T-cell (primary cell): Measurements from ENCODE around the gene SLC26A8. TPM values are rescaled to one million over a fixed set of nuclear protein-coding genes. Genes with fewer than 3 reads are reported as not detected.

Source experiments
- ATAC-seq, 4 experiments: fragments of 200-7000 bp in 3 of 4; fragments of 150-1000 bp in 1 of 4; cut with Tn5 transposase; replicated peaks in 1 of 4; 1 replicate in 3 of 4; 2 replicates in 1 of 4; pipeline ENCODE4 v1.10.0; 2021; ENCODE audit warnings: moderate library complexity in 3 of 4, mild to moderate bottlenecking in 2 of 4, moderate number of reproducible peaks in 1 of 4
- CTCF ChIA-PET, 2 donors: fragments of 300-600 bp; sonication (Branson Sonifier 250); formaldehyde crosslinking; loops; one replicate each; lab custom pipeline; 2022; ENCODE audit warnings: antibody characterized with exemption in 2 of 2; lab: Charles Lee
- POLR2A ChIA-PET, 2 donors: fragments of 300-600 bp; sonication (Branson Sonifier 250); formaldehyde crosslinking; loops; one replicate each; lab custom pipeline; 2022; ENCODE audit warnings: antibody characterized with exemption in 2 of 2; lab: Charles Lee
- DNase-seq, 35 experiments: peaks; one replicate each; pipeline versions ENCODE4 v3.0.0 to v3.0.0-alpha.2; 2013 to 2023
- H3K27ac ChIP-seq: one replicate; pipeline ENCODE4 v1.5.1; 2013; ENCODE audit warnings: low read length
- H3K27me3 ChIP-seq, 2 experiments: replicated peaks in 1 of 2; 1 replicate in 1 of 2; 2 replicates in 1 of 2; pipeline versions ENCODE4 v1.6.1 to v1.7.0; 2013; ENCODE audit warnings: low read length in 1 of 2, mixed read lengths in 1 of 2; ENCODE audit not compliant: control insufficient read depth in 2 of 2, insufficient read depth in 2 of 2; ENCODE audit errors: extremely low read depth in 1 of 2
- H3K36me3 ChIP-seq, 2 donors: 1 replicate in 1 of 2; 2 replicates in 1 of 2; pipeline versions ENCODE4 v1.6.1 to v1.7.0; 2013; ENCODE audit warnings: low read length in 1 of 2; ENCODE audit not compliant: control insufficient read depth in 2 of 2, insufficient read depth in 1 of 2; ENCODE audit errors: extremely low read depth in 1 of 2
- H3K4me1 ChIP-seq, 2 experiments: 1 replicate in 1 of 2; 2 replicates in 1 of 2; pipeline versions ENCODE4 v1.6.1 to v1.7.0; 2013; ENCODE audit warnings: low read length in 2 of 2, mixed read lengths in 1 of 2; ENCODE audit not compliant: insufficient read depth in 2 of 2, control insufficient read depth in 1 of 2; ENCODE audit errors: extremely low read depth in 1 of 2
- H3K4me3 ChIP-seq, 2 donors: 1 replicate in 1 of 2; 2 replicates in 1 of 2; pipeline versions ENCODE4 v1.5.1 to v1.7.0; 2013; ENCODE audit warnings: mild to moderate bottlenecking in 2 of 2, low read length in 1 of 2, moderate library complexity in 1 of 2; ENCODE audit not compliant: control insufficient read depth in 1 of 2; ENCODE audit errors: extremely low read depth in 1 of 2
- H3K9me3 ChIP-seq: 2 replicates; pipeline ENCODE4 v1.7.0; 2013
- H3K27ac Mint-ChIP-seq, 2 donors: one replicate each; pipeline ENCODE4 v1.8.0; 2020 to 2021; ENCODE audit warnings: mild to moderate bottlenecking in 2 of 2, mixed read lengths in 2 of 2
- H3K27me3 Mint-ChIP-seq, 2 donors: one replicate each; pipeline ENCODE4 v1.8.0; 2021 to 2022; ENCODE audit warnings: mixed read lengths in 2 of 2
- H3K36me3 Mint-ChIP-seq: one replicate; pipeline ENCODE4 v1.8.0; 2021; ENCODE audit warnings: mixed read lengths
- H3K4me1 Mint-ChIP-seq, 3 donors: one replicate each; pipeline ENCODE4 v1.8.0; 2020 to 2022; ENCODE audit warnings: mixed read lengths in 3 of 3, mild to moderate bottlenecking in 1 of 3
- H3K4me3 Mint-ChIP-seq, 3 donors: one replicate each; pipeline ENCODE4 v1.8.0; 2020 to 2022; ENCODE audit warnings: mild to moderate bottlenecking in 3 of 3, mixed read lengths in 3 of 3, moderate library complexity in 3 of 3
- H3K9me3 Mint-ChIP-seq, 3 donors: one replicate each; pipeline ENCODE4 v1.8.0; 2020 to 2022; ENCODE audit warnings: mixed read lengths in 3 of 3
- WGBS: methylation state at CpG from one replicate; pipeline ENCODE4 v1.1.5; 2013; ENCODE audit warnings: missing lambda C conversion rate; ENCODE audit not compliant: insufficient coverage; 5-methylcytosine and 5-hydroxymethylcytosine counted together
- total RNA-seq, 35 experiments: library from RNA in 6 of 35; stranded (reverse) in 6 of 35; fragments of 120-200 nt in 1 of 35; gene quantifications; one replicate each; pipeline versions ENCODE4 v1.2.1 to v1.2.4 and lab custom pipeline; 2013 to 2026

Gene SLC26A8
- total RNA-seq, 5 donors from 2014 or later (not counting 1 experiment from before 2014, with no cell fraction given): not detected

GRCh38 chr6:35970181-35970580 lies 54.3 kb downstream of the SLC26A8 start:
- ChIA-PET POLR2A (no interaction called here), CTCF (no interaction called here)
- Histone ChIP-seq H3K4me1 (no peaks in the 10 kb centered on the region), H3K36me3 (no peaks in the 10 kb centered on the region), H3K4me3 (no peak overlapping the region), H3K9me3 (no peaks in the 10 kb centered on the region), H3K27me3 (peaks cover 0 to 1% of the 10 kb centered on the region in 2 experiments), H3K27ac (no peak overlapping the region)
- H3K4me1 Mint-ChIP-seq: no peaks in the 10 kb centered on the region
- H3K27ac Mint-ChIP-seq: no peak overlapping the region
- peaks cover 3 to 7% of the 10 kb centered on the region in 2 donors for H3K27me3 Mint-ChIP-seq
- no CpG with 5 or more reads among the region's 4 CpGs for WGBS
- DNase-seq (no peak), ATAC-seq (no peak)
- H3K9me3 Mint-ChIP-seq: no peaks in the 10 kb centered on the region
- no peaks in the 10 kb centered on the region for H3K36me3 Mint-ChIP-seq
- no peak overlapping the region for H3K4me3 Mint-ChIP-seq

GRCh38 chr6:35969646-35970045 lies 54.8 kb downstream of the SLC26A8 start:
- no peaks in the 10 kb centered on the region for H3K36me3 Mint-ChIP-seq
- Histone ChIP-seq H3K4me3 (no peak overlapping the region), H3K27ac (no peak overlapping the region), H3K27me3 (peaks cover 0 to 2% of the 10 kb centered on the region in 2 experiments), H3K9me3 (no peaks in the 10 kb centered on the region), H3K36me3 (no peaks in the 10 kb centered on the region), H3K4me1 (no peaks in the 10 kb centered on the region)
- POLR2A ChIA-PET: no interaction called here
- DNase-seq (no peak), ATAC-seq (no peak)
- CTCF ChIA-PET: no interaction called here
- H3K4me3 Mint-ChIP-seq: no peak overlapping the region
- H3K9me3 Mint-ChIP-seq: no peaks in the 10 kb centered on the region
- H3K4me1 Mint-ChIP-seq: no peaks in the 10 kb centered on the region
- peaks cover 3 to 7% of the 10 kb centered on the region in 2 donors for H3K27me3 Mint-ChIP-seq
- no peak overlapping the region for H3K27ac Mint-ChIP-seq

DNA sequence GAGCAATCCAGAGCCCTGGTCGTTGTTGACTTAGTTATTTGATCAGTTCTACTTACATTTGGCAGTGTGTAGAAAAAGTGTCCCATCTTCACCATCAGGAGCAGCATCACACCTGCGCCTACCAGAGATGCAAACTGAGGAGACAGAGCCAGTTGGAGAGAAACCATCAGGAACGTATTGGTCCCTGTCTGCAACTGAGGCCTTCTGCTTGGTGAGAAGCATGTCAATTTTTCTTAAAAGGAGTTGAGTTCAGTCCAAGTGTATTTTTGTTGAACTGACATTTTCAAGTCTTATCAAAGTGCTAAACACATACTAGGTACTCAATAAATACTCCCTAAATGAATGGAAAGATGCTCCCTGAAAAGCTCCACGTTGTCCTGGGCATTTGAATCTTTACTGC lies 55.6 kb downstream of the SLC26A8 start:
- WGBS: 100% methylated on average over 1 of the region's 4 CpGs
- H3K36me3 Mint-ChIP-seq: no peaks in the 10 kb centered on the region
- POLR2A ChIA-PET: no interaction called here
- Histone ChIP-seq H3K4me1 (no peaks in the 10 kb centered on the region), H3K27ac (no peak overlapping the region), H3K36me3 (no peaks in the 10 kb centered on the region), H3K4me3 (no peak overlapping the region), H3K27me3 (peaks cover 0 to 2% of the 10 kb centered on the region in 2 experiments), H3K9me3 (no peaks in the 10 kb centered on the region)
- ATAC-seq (no peak), DNase-seq (no peak)
- H3K9me3 Mint-ChIP-seq: no peaks in the 10 kb centered on the region
- CTCF ChIA-PET: no interaction called here
- no peaks in the 10 kb centered on the region for H3K4me1 Mint-ChIP-seq
- no peak overlapping the region for H3K4me3 Mint-ChIP-seq
- H3K27me3 Mint-ChIP-seq: peaks cover 3 to 7% of the 10 kb centered on the region in 2 donors
- H3K27ac Mint-ChIP-seq: no peak overlapping the region

DNA sequence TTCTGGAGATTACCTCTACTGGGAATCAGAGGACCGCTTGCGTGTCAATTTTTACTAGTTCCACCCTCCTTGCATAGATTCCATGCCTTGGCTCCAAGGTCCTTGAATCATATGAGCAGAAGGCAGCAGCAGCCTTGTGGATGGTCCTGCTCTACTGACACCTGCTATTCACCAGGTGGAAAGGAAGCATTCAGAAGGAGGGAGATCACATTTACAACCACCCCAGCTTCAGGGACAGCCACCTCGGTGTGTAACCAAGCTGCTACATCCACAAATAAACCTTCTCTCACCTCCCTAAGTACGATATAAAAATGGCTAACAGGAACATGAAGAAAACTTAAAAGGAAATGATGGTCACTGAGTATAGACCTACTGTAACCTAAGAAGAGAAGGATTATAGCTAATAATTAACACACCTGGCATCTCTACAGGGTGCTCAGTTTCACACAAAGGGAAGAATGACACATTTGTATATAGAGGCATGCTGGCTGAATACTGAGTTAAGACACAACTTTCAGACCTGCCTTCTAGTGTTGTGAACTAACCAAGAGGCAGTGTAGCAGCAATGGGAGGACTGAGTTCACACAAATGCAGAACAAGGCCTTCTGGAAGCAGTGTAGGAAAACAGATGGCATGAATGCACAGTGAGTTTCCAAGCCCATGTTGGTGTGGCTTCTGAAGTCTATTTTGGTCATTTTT lies 57.2 kb downstream of the SLC26A8 start:
- no peak overlapping the region for H3K4me3 Mint-ChIP-seq
- no peaks in the 10 kb centered on the region for H3K4me1 Mint-ChIP-seq
- H3K4me1 ChIP-seq: no peaks in the 10 kb centered on the region
- H3K27ac Mint-ChIP-seq: no peak overlapping the region
- H3K27ac ChIP-seq: no peak overlapping the region
- peaks cover 10 to 11% of the 10 kb centered on the region in 2 donors for H3K27me3 Mint-ChIP-seq
- POLR2A ChIA-PET: no interaction called here
- H3K9me3 ChIP-seq: no peaks in the 10 kb centered on the region
- no CpG with 5 or more reads among the region's 4 CpGs for WGBS
- ATAC-seq: no peak
- H3K36me3 ChIP-seq: no peaks in the 10 kb centered on the region
- H3K27me3 ChIP-seq: peaks cover 0 to 2% of the 10 kb centered on the region in 2 experiments
- H3K9me3 Mint-ChIP-seq: no peaks in the 10 kb centered on the region
- no peak for DNase-seq
- CTCF ChIA-PET: no interaction called here
- H3K36me3 Mint-ChIP-seq: no peaks in the 10 kb centered on the region
- H3K4me3 ChIP-seq: no peak overlapping the region

DNA sequence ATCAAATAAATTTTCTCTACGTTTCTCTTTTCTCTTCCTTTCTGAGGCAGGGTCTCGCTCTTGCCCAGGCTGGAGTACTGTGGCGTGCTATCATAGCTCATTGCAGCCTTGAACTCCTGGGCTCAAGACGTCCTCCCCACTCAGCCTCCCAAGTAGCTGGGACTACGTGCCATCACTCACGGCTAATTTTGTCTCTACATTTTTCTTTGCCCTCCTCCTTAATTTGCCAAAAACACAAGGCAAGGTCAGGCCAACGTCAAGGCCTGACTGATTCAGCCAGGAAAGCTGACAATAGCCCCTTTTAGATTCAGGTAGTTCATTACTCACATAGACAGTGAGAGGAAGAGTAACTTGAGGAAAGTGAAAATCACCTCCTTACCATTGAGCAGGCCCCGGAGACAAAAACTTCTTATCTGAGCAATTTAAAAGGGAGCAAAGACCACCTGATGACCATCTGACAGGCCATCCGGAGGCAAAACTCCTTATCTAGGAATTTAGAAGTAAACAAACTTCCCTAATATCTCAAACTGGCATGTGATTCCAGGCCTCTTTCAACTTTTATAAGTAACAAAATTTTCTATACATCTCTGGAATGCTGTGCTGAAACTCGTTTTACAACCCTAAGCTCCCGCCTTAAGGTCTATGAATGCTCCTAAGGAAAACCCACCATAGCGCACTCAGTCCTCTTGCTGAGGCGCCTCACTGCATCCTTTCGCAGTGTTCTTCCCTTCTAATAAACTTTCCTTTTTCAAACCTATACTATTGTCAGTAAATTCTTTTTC lies 61.5 kb downstream of the SLC26A8 start:
- H3K9me3 Mint-ChIP-seq: no peaks in the 10 kb centered on the region
- POLR2A ChIA-PET: no interaction called here
- no peaks in the 10 kb centered on the region for H3K36me3 ChIP-seq
- DNase-seq (no peak), ATAC-seq (no peak)
- no peaks in the 10 kb centered on the region for H3K36me3 Mint-ChIP-seq
- no peak overlapping the region for H3K27ac ChIP-seq
- H3K27me3 ChIP-seq: peaks cover 0 to 13% of the 10 kb centered on the region in 2 experiments
- H3K27me3 Mint-ChIP-seq: peaks cover 27 to 31% of the 10 kb centered on the region in 2 donors
- H3K4me1 Mint-ChIP-seq: no peaks in the 10 kb centered on the region
- 86% methylated on average over 11 of the region's 14 CpGs for WGBS
- no peak overlapping the region for H3K4me3 Mint-ChIP-seq
- no peak overlapping the region for H3K4me3 ChIP-seq
- H3K27ac Mint-ChIP-seq: no peak overlapping the region
- no peaks in the 10 kb centered on the region for H3K9me3 ChIP-seq
- no peaks in the 10 kb centered on the region for H3K4me1 ChIP-seq
- CTCF ChIA-PET: no interaction called here

- no peaks in the 10 kb centered on the region for H3K9me3 Mint-ChIP-seq
Measured at GRCh38 chr6:35960187-35960586, 64.3 kb downstream of the SLC26A8 start.

More at GRCh38 chr6:35960187-35960586, 64.3 kb downstream of the SLC26A8 start:
- H3K36me3 ChIP-seq: no peaks in the 10 kb centered on the region
- Mint-ChIP-seq H3K27ac (no peak overlapping the region), H3K27me3 (peaks cover 27 to 34% of the 10 kb centered on the region in 2 donors), H3K4me3 (no peak overlapping the region), H3K4me1 (no peaks in the 10 kb centered on the region), H3K36me3 (no peaks in the 10 kb centered on the region)
- peaks cover 0 to 24% of the 10 kb centered on the region in 2 experiments for H3K27me3 ChIP-seq
- ATAC-seq (no peak), DNase-seq (no peak)
- H3K27ac ChIP-seq: no peak overlapping the region
- CTCF ChIA-PET: no interaction called here
- POLR2A ChIA-PET: no interaction called here
- no peaks in the 10 kb centered on the region for H3K9me3 ChIP-seq
- H3K4me1 ChIP-seq: no peaks in the 10 kb centered on the region
- WGBS: no CpG with 5 or more reads among the region's 2 CpGs
- H3K4me3 ChIP-seq: no peak overlapping the region
